HepG2 (cell line): ENCODE data around the gene KDM1B. TPM values are rescaled to one million over a fixed set of nuclear protein-coding genes. Genes with fewer than 3 reads are reported as not detected.

Experiments
- ATAD3A ChIP-seq: sonication (generic); formaldehyde crosslinking; IDR thresholded peaks from 2 replicates; pipeline ENCODE4 v1.4.0; 2020; ENCODE audit warnings: missing genetic modification reagents
- ATF7 ChIP-seq, 2 experiments: fragments of 450-650 bp in 1 of 2; sonication (generic) in 1 of 2; formaldehyde crosslinking in 1 of 2; IDR thresholded peaks; 2 replicates each; pipeline versions ENCODE4 v1.4.0 to v1.6.1; 2016 to 2020; ENCODE audit warnings: antibody characterized with exemption in 1 of 2, mild to moderate bottlenecking in 1 of 2, missing genetic modification reagents in 1 of 2
- CBX1 ChIP-seq: IDR thresholded peaks from one replicate; pipeline ENCODE4 v1.6.1; 2016; ENCODE audit warnings: antibody characterized with exemption, low read depth
- KDM5B ChIP-seq: sonication (generic); formaldehyde crosslinking; IDR thresholded peaks from 2 replicates; pipeline ENCODE4 v1.4.0; 2020; ENCODE audit warnings: missing genetic modification reagents, mild to moderate bottlenecking, borderline replicate concordance
- KLF12 ChIP-seq: sonication (generic); formaldehyde crosslinking; IDR thresholded peaks from 2 replicates; pipeline ENCODE4 v1.4.0; 2020; ENCODE audit warnings: missing genetic modification reagents, borderline replicate concordance
- MBNL3 ChIP-seq: fragments of 250-450 bp; sonication (Bioruptor Pico); conservative IDR thresholded peaks from 2 replicates; pipeline ENCODE4 v1.8.0; 2022; ENCODE audit warnings: mild to moderate bottlenecking, inconsistent platforms
- NAIF1 ChIP-seq: sonication (generic); formaldehyde crosslinking; IDR thresholded peaks from 2 replicates; pipeline ENCODE4 v1.5.0; 2020; ENCODE audit warnings: mild to moderate bottlenecking, missing genetic modification reagents, borderline replicate concordance
- NFE2L1 ChIP-seq: sonication (generic); formaldehyde crosslinking; IDR thresholded peaks from 2 replicates; pipeline ENCODE4 v1.4.0; 2020; ENCODE audit warnings: missing genetic modification reagents, mild to moderate bottlenecking, borderline replicate concordance
- PRMT3 ChIP-seq: sonication (generic); formaldehyde crosslinking; IDR thresholded peaks from 2 replicates; pipeline ENCODE4 v1.8.1; 2022; ENCODE audit warnings: low read depth, mild to moderate bottlenecking, moderate library complexity, missing genetic modification reagents, borderline replicate concordance
- PTBP1 ChIP-seq: fragments of 200-400 bp; formaldehyde crosslinking; IDR thresholded peaks from 2 replicates; pipeline ENCODE4 v1.6.1; 2018; ENCODE audit warnings: low read length, low read depth; ENCODE audit not compliant: poor library complexity, severe bottlenecking
- REPIN1 ChIP-seq: sonication (generic); formaldehyde crosslinking; IDR thresholded peaks from 2 replicates; pipeline ENCODE4 v1.8.0; 2022; ENCODE audit warnings: missing genetic modification reagents, low read depth, mild to moderate bottlenecking, borderline replicate concordance
- THYN1 ChIP-seq: sonication (generic); formaldehyde crosslinking; IDR thresholded peaks from 2 replicates; pipeline ENCODE4 v1.8.1; 2023; ENCODE audit warnings: low read depth, mild to moderate bottlenecking, moderate library complexity, missing genetic modification reagents, borderline replicate concordance
- ZNF331 ChIP-seq: sonication (generic); formaldehyde crosslinking; IDR thresholded peaks from 2 replicates; pipeline ENCODE4 v1.4.0; 2020; ENCODE audit warnings: missing genetic modification reagents
- ZNF382 ChIP-seq: sonication (generic); formaldehyde crosslinking; IDR thresholded peaks from 2 replicates; pipeline ENCODE4 v1.5.0; 2020; ENCODE audit warnings: missing genetic modification reagents, mild to moderate bottlenecking, borderline replicate concordance
- ZNF547 ChIP-seq: sonication (generic); formaldehyde crosslinking; IDR thresholded peaks from 2 replicates; pipeline ENCODE4 v1.5.1; 2020; ENCODE audit warnings: mild to moderate bottlenecking, missing genetic modification reagents
- ZNF746 ChIP-seq: sonication (generic); formaldehyde crosslinking; IDR thresholded peaks from 2 replicates; pipeline ENCODE4 v1.8.0; 2022; ENCODE audit warnings: mild to moderate bottlenecking, missing genetic modification reagents
- ZNF841 ChIP-seq: sonication (generic); formaldehyde crosslinking; IDR thresholded peaks from 2 replicates; pipeline ENCODE4 v1.8.1; 2023; ENCODE audit warnings: missing genetic modification reagents, borderline replicate concordance
- ZNF850 ChIP-seq: sonication (generic); formaldehyde crosslinking; conservative IDR thresholded peaks from 2 replicates; pipeline ENCODE4 v1.9.0; 2021; ENCODE audit warnings: mild to moderate bottlenecking, missing genetic modification reagents
- polyA plus RNA-seq, 8 experiments: library from polyadenylated mRNA; depleted of rRNA in 3 of 8; stranded (reverse) in 7 of 8; unstranded in 1 of 8; fragments of >200 nt; fragmentation: Illumina TruSeq in 4 of 8; extraction: Trizol in 4 of 8; gene quantifications; 2 replicates each; pipeline versions ENCODE4 v1.2.1 to v1.2.3, GENCODE V29; 2011 to 2016; ENCODE audit warnings: low read depth in 4 of 8, missing spikeins in 1 of 8, mixed read lengths in 1 of 8; ENCODE audit not compliant: insufficient read depth in 1 of 8
- total RNA-seq, 5 experiments: library from RNA; depleted of rRNA; stranded (reverse); fragments of >200 nt; fragmentation: Illumina TruSeq; extraction: Trizol; gene quantifications; 2 replicates each; pipeline ENCODE4 v1.2.3, GENCODE V29; 2016; ENCODE audit warnings: low read depth in 1 of 5
- TF ChIP-seq, protein P1 (sequence below): fragments of 450-650 bp; IDR thresholded peaks from 2 replicates; pipeline ENCODE4 v1.6.1; 2017
- TF ChIP-seq, protein P2 (sequence below): IDR thresholded peaks from 2 replicates; pipeline ENCODE4 v1.6.1; 2016
- TF ChIP-seq, protein P3 (sequence below): sonication (generic); formaldehyde crosslinking; IDR thresholded peaks from 2 replicates; pipeline ENCODE4 v1.8.1; 2023; ENCODE audit warnings: mild to moderate bottlenecking, moderate library complexity, missing genetic modification reagents
- TF ChIP-seq, protein P4 (sequence below): sonication (generic); formaldehyde crosslinking; IDR thresholded peaks from 2 replicates; pipeline ENCODE4 v1.4.0; 2020; ENCODE audit warnings: mild to moderate bottlenecking, missing genetic modification reagents
- TF ChIP-seq, protein P5 (sequence below): sonication (generic); formaldehyde crosslinking; conservative IDR thresholded peaks from 2 replicates; pipeline ENCODE4 v1.4.0; 2020; ENCODE audit warnings: missing genetic modification reagents

Gene KDM1B
- total and polyA plus RNA-seq, 2 of the 13 experiments (the other 11 are each of a cell fraction or from before 2014, with no cell fraction given), result 9.8 to 13.2 TPM

DNA sequence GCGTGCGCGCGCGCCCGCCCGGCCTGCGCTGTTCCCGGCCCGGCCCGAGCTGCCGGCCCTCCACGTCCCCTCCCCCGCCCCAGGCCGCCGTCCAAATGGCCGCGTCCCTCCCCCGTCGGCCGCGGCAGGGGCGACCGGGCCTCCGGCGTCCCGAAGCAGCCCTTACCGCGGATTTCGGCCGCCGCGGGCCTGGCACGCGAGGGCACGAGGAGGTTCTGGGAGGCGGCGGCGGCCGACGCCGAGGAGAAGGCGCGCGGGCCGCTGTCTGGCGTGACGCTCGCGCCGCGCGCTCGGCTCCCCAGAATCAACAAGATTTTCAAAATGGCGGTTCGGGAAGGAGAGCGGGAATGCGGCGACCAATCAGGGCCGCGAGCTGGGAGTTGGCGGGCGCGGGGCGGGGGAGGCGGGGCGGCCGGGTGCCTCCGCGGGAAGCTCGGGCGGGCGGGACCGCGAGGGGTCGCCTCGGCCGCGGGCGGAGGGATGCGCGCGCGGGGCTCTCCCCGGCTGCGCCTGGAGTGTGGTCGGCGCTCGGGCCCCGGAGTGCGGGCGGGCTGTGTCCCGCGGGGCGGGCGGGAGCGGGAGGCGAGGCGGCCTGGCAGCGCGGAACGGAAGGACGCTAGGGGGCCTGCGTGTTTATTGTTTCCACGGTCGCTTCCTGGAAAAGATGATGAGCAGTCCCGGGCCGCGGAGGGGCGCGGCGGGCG lies 109.1 kb downstream of the KDM1B start, which contains the start of gene DEK (continued):
- TF ChIP-seq, protein P1, sequence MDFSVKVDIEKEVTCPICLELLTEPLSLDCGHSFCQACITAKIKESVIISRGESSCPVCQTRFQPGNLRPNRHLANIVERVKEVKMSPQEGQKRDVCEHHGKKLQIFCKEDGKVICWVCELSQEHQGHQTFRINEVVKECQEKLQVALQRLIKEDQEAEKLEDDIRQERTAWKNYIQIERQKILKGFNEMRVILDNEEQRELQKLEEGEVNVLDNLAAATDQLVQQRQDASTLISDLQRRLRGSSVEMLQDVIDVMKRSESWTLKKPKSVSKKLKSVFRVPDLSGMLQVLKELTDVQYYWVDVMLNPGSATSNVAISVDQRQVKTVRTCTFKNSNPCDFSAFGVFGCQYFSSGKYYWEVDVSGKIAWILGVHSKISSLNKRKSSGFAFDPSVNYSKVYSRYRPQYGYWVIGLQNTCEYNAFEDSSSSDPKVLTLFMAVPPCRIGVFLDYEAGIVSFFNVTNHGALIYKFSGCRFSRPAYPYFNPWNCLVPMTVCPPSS, result no peak
- TF ChIP-seq ZNF746 (CRISPR knock-in tag) (peak; percentile 81; the same call in 1 of the 2 replicates), ZNF841 (peak; percentile 75; the same call in 1 of the 2 replicates), NAIF1 (CRISPR knock-in tag) (no peak), PTBP1 (no peak), PRMT3 (CRISPR knock-in tag) (peak; percentile 82; the same call in 1 of the 2 replicates), ZNF382 (no peak), MBNL3 (no peak), KDM5B (peak; percentile 87; the same call in 1 of the 2 replicates), THYN1 (CRISPR knock-in tag) (no peak), NFE2L1 (no peak), KLF12 (CRISPR knock-in tag) (no peak), REPIN1 (no peak), ZNF850 (CRISPR knock-in tag) (no peak), ZNF547 (CRISPR knock-in tag) (peak; percentile 81), ATF7 (IDR thresholded peaks at IDR 0.05) (no peak), ATF7 (CRISPR knock-in tag; IDR thresholded peaks at IDR 0.05) (no peak), ZNF331 (CRISPR knock-in tag) (peak; percentile 61), ATAD3A (CRISPR knock-in tag) (no peak), CBX1 (peak; percentile 28)
- TF ChIP-seq, protein P2, sequence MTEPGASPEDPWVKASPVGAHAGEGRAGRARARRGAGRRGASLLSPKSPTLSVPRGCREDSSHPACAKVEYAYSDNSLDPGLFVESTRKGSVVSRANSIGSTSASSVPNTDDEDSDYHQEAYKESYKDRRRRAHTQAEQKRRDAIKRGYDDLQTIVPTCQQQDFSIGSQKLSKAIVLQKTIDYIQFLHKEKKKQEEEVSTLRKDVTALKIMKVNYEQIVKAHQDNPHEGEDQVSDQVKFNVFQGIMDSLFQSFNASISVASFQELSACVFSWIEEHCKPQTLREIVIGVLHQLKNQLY (CRISPR knock-in tag), result no peak
- TF ChIP-seq, protein P3, sequence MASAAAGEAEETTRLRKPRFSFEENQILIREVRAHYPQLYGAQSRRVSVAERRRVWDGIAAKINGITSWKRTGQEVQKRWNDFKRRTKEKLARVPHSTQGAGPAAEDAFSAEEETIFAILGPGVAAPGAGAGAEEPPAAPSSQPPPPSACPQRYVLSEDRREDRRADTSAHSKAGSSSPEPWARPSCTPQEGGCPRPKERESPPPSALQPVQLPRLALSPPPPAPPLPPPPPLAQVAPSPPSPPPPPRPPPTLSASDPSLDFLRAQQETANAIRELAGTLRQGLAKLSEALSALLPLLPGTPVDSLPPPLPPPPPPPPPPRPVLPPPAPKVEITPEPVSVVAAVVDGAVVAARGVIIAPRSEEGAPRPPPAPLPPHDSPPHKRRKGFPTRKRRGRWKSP (CRISPR knock-in tag), result peak; percentile 34; the same call in 1 of the 2 replicates
- TF ChIP-seq, protein P4, sequence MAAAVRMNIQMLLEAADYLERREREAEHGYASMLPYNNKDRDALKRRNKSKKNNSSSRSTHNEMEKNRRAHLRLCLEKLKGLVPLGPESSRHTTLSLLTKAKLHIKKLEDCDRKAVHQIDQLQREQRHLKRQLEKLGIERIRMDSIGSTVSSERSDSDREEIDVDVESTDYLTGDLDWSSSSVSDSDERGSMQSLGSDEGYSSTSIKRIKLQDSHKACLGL (CRISPR knock-in tag), result peak; percentile 42; the same call in 1 of the 2 replicates
- TF ChIP-seq, protein P5, sequence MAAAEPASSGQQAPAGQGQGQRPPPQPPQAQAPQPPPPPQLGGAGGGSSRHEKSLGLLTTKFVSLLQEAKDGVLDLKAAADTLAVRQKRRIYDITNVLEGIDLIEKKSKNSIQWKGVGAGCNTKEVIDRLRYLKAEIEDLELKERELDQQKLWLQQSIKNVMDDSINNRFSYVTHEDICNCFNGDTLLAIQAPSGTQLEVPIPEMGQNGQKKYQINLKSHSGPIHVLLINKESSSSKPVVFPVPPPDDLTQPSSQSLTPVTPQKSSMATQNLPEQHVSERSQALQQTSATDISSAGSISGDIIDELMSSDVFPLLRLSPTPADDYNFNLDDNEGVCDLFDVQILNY (CRISPR knock-in tag), result peak; percentile 90
